Activated naive CD4-positive, alpha-beta T cell treated with Interleukin-2 at 50 U/mL for 16 hours (primary cell): ENCODE data around the gene NBEA.
"Not testable (repeated sequence)": the region's sequence is repeated elsewhere in the genome, so short reads cannot be mapped to it uniquely, and the experiment has no call there.

Source experiments
- DNase-seq: peaks from one replicate; pipeline ENCODE4 v3.0.0-alpha.2; 2020

The NBEA gene

GRCh38 chr13:34941835-34942731 lies at the start of gene NBEA:
TSS of gene NBEA (plus strand) at chr13:34942270. CDS start at chr13:34942821, 551 bp downstream.
- peak; percentile 57 for DNase-seq

- no peak for DNase-seq
Measured at GRCh38 chr13:34894756-34895155, 47.3 kb upstream of the NBEA start.

- no peak for DNase-seq
Measured at GRCh38 chr13:34897220-34897619, 44.9 kb upstream of the NBEA start.

- no peak for DNase-seq
Measured at GRCh38 chr13:34899888-34900287, 42.2 kb upstream of the NBEA start.

GRCh38 chr13:34900288-34900739 lies 41.8 kb upstream of the NBEA start:
- DNase-seq, result no peak

- no peak for DNase-seq
Measured at GRCh38 chr13:34901572-34901971, 40.5 kb upstream of the NBEA start.

- DNase-seq, result no peak
Measured at GRCh38 chr13:34911159-34911558, 30.9 kb upstream of the NBEA start.

- no peak for DNase-seq
Measured at GRCh38 chr13:34913040-34913439, 29.0 kb upstream of the NBEA start.

GRCh38 chr13:34914416-34914815 lies 27.7 kb upstream of the NBEA start:
- no peak for DNase-seq

- no peak for DNase-seq
Measured at GRCh38 chr13:34926508-34926907, 15.6 kb upstream of the NBEA start.

GRCh38 chr13:34928676-34929075 lies 13.4 kb upstream of the NBEA start:
- not testable (repeated sequence) for DNase-seq

- no peak for DNase-seq
Measured at GRCh38 chr13:34931572-34931971, 10.5 kb upstream of the NBEA start.

- no peak for DNase-seq
Measured at GRCh38 chr13:34933349-34933748, 8.7 kb upstream of the NBEA start.

GRCh38 chr13:34933786-34934185 lies 8.3 kb upstream of the NBEA start:
- DNase-seq, result no peak

- no peak for DNase-seq
Measured at GRCh38 chr13:34935841-34936240, 6.2 kb upstream of the NBEA start.

- no peak for DNase-seq
Measured at GRCh38 chr13:34939771-34940170, 2.3 kb upstream of the NBEA start.

GRCh38 chr13:34941436-34941834 lies 635 bp upstream of the NBEA start:
- DNase-seq, result no peak

GRCh38 chr13:34942732-34943435 lies 814 bp downstream of the NBEA start:
- no peak for DNase-seq

- no peak for DNase-seq
Measured at GRCh38 chr13:34943436-34944273, 1.6 kb downstream of the NBEA start.

GRCh38 chr13:34944274-34944634 lies 2.2 kb downstream of the NBEA start:
- no peak for DNase-seq

- DNase-seq, result no peak
Measured at GRCh38 chr13:34944751-34945150, 2.7 kb downstream of the NBEA start.

GRCh38 chr13:34951528-34951927 lies 9.5 kb downstream of the NBEA start:
- DNase-seq, result no peak

GRCh38 chr13:34959489-34959888 lies 17.4 kb downstream of the NBEA start:
- DNase-seq, result no peak
